ENCODE results near the gene ZSCAN25. TPM values are rescaled to one million over a fixed set of nuclear protein-coding genes. Genes with fewer than 3 reads are reported as not detected.

ZSCAN25 gene
- total RNA-seq, 1 experiment from 2014 or later: 5.3 TPM

DNA sequence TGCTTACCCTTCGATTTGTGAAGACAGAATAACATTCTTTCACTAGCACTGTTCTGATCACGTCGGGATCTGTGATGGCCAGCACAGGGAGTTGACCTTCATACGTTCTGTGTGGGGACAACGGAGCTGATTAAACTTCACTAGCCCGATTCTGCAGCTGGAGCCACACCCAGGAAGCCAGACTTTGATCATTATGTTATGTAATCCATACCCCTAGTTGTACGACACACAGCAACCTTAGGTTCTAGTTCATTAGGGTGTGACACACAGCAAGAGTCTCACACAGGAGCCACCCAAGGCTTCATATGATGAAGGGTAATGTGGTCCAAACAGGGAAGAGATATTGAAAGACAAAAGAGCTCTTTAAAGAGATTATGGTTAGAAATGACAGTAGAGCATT lies 55.8 kb downstream of the ZSCAN25 start:
- in situ Hi-C loops (cut with HindIII; ENCODE audit: low pct_unique_long_range_greater_than_20kb, low sequenced_read_pairs): no loop called here
- no peak for DNase-seq (ENCODE audit: low read depth)

DNA sequence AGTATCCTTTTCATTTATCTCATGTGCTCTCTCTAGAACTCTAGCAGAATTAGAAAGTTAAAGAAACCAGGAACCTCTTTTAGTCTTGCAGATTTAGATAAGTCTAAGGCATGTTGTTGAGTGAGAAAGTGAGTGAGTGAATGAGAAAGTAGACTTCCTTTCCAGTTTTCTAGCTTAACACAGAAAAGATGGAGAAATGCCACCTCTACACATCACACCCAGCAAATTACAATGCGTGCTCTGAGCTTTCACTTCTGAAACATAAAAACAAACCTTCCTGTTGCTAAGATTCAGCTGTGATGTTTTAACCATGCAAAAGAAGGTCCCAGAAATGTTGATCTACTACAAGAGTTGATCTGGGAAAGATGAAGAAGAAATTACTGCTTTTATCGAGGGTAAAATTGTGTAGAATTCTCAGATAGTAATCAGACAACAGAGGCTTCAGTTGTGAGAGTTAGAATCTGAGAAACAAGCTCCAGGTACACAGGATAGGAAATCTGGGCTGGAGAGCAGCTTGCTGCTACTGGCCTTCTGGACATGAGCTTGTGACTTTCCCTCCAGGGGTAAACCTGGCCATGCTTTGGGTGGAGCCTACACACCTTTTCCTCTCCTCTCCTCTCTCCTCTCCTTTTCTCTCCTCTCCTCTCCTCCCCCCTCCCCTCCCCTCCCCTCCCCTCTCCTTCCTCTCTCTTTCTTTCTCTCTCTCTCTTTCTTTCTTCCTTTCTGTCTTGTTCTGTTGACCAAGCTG lies 58.4 kb downstream of the ZSCAN25 start:
- in situ Hi-C loops (cut with HindIII; ENCODE audit: low pct_unique_long_range_greater_than_20kb, low sequenced_read_pairs): no loop called here
- no peak for DNase-seq (ENCODE audit: low read depth)

DNA sequence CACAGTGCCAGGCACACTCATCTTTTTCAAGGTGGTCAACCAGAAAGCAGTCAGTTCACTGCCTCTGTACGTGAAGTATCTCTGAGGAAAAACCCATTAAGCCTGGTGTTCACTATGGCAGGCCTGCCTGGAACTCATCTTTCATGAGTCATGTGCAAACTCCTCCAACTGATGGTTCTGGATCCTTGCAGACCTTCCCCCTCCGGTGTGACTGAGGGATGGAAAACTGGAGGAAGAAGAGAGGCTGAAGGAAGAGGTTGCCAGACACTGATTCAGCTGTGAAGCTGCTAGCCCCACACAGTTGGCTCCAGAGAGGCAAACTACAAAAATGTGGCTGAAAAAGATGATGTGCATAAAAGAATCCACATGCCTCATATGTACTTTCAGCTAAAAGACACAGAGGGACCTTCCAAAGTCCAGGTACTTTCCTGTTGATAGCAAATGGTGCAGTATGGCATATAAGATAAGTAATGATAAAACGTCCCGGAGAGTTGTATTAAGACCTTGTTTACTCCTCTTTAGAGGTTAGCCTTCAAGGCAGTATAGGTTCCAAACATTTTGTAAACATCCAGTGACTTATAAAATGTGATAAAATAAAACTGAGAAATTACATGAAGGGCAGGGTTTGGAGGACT lies 60.4 kb downstream of the ZSCAN25 start:
- DNase-seq (ENCODE audit: low read depth): no peak
- in situ Hi-C loops (cut with HindIII; ENCODE audit: low pct_unique_long_range_greater_than_20kb, low sequenced_read_pairs): no loop called here

DNA sequence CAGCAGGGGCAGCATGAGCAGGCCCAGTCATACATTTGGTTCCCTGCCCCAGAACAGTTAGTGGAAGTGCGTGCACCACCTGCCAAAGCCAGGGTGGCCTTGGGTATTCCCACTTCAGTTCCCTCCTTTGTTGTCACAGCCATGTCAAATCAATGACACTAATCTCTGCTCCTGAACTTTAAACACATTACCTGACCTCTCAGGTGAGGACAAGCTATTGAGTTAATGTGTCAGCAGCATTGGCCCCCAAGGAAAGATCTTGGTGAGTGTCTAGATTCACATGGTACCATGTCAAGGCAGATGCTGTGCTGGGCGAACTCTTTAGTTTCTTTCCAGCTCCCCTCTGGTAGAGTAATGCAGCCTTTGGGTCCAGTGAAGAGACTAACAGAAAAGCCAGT lies 60.9 kb downstream of the ZSCAN25 start:
- no peak for DNase-seq (ENCODE audit: low read depth)
- in situ Hi-C loops (cut with HindIII; ENCODE audit: low pct_unique_long_range_greater_than_20kb, low sequenced_read_pairs): no loop called here

DNA sequence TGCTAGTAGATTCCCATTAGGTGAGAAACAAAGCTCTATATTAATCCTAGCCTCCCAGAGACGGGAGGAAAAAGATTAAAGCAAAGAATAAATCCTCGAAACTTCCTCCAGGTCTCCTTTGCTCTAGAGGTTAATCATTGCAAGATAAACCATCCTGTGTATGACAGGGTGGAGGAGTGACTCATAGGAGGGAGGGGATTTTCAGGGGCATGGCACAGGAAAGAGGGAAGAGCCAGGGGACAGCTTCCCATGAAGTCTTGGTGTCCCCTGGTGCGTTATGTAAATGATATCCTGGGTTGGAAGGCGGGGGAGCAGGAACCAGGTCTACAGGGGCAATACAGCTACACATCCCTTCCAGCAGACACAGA lies 62.3 kb downstream of the ZSCAN25 start:
- in situ Hi-C loops (cut with HindIII; ENCODE audit: low pct_unique_long_range_greater_than_20kb, low sequenced_read_pairs): no loop called here
- peak; percentile 94 for DNase-seq (ENCODE audit: low read depth)

DNA sequence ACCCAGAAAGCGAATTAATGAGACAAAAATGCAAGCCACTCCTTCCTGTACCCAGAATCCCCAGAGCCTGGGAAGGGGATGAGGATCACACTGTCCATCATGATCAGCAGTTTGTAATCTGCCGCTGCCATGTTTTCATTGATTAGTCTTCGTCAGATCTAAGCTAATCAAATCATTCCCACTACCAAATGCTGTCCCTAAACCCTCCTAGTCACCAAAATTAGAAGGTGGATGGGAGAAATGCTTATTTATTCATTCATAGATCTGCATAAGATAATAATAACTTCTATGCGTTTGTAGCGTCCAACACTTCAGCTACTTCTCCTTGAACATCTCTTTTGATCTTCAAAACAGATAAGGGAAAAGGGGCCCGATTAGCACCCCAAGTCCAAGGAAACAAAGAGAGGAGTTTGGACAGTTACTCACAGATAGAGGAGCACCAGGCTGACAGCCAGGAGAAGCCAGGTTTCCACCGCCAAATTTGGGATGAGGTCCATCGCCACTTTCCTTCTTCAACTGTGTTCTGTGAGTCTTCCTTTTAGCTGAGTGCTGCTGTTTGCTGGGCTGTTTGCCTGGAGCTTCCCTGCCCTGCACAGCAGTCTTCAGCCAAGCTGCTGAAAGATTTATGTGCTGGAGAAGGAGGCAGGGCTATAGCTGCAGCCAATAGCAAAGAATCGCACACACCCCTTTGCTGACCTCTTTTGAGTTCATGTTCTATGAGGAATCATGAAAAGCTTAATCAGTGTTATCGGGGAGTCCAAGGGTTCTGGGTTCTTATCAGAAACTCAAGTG lies 62.9 kb downstream of the ZSCAN25 start, which contains the start of gene CYP3A5:
TSS of gene CYP3A5 (minus strand) at position 597 of the 792 bp plus-strand sequence. CDS start at position 497, 100 bp downstream.
- in situ Hi-C loops (cut with HindIII; ENCODE audit: low pct_unique_long_range_greater_than_20kb, low sequenced_read_pairs): no loop called here
- peak; percentile 81 for DNase-seq (ENCODE audit: low read depth)

Other genes with a start within 250 kb of the ZSCAN25 start
- 491 and 523 TPM in 2 replicates for gene ARPC1B, start 242.2 kb upstream of the ZSCAN25 start, total RNA-seq (2014; rRNA removed; shearing (Covaris generic); ENCODE audit: low replicate concordance)
- 144 and 213 TPM in 2 replicates for gene PDAP1, start 208.3 kb upstream of the ZSCAN25 start, total RNA-seq (2014; rRNA removed; shearing (Covaris generic); ENCODE audit: low replicate concordance)
- gene BUD31, start 208.0 kb upstream of the ZSCAN25 start, total RNA-seq (2014; rRNA removed; shearing (Covaris generic); ENCODE audit: low replicate concordance): 73.2 and 100 TPM in 2 replicates
- gene PTCD1, start 178.1 kb upstream of the ZSCAN25 start, total RNA-seq (2014; rRNA removed; shearing (Covaris generic); ENCODE audit: low replicate concordance): 7.3 and 14.2 TPM in 2 replicates
- gene CPSF4, start 178.0 kb upstream of the ZSCAN25 start, total RNA-seq (2014; rRNA removed; shearing (Covaris generic); ENCODE audit: low replicate concordance): 31.4 and 31.7 TPM in 2 replicates
- 1,239 and 1,635 TPM in 2 replicates for gene ATP5MF, start 150.8 kb upstream of the ZSCAN25 start, total RNA-seq (2014; rRNA removed; shearing (Covaris generic); ENCODE audit: low replicate concordance)
- gene ZNF789, start 144.1 kb upstream of the ZSCAN25 start, total RNA-seq (2014; rRNA removed; shearing (Covaris generic); ENCODE audit: low replicate concordance): 8.7 and 12.2 TPM in 2 replicates
- gene ZNF394, start 116.7 kb upstream of the ZSCAN25 start, total RNA-seq (2014; rRNA removed; shearing (Covaris generic); ENCODE audit: low replicate concordance): 11.9 and 17.8 TPM in 2 replicates
- 5.3 and 6.7 TPM in 2 replicates for gene ZKSCAN5, start 112.3 kb upstream of the ZSCAN25 start, total RNA-seq (2014; rRNA removed; shearing (Covaris generic); ENCODE audit: low replicate concordance)
- gene FAM200A, start 64.8 kb upstream of the ZSCAN25 start, total RNA-seq (2014; rRNA removed; shearing (Covaris generic); ENCODE audit: low replicate concordance): 1.8 and 4.1 TPM in 2 replicates
- 10.7 and 20.9 TPM in 2 replicates for gene ZNF655, start 58.3 kb upstream of the ZSCAN25 start, total RNA-seq (2014; rRNA removed; shearing (Covaris generic); ENCODE audit: low replicate concordance)
- not detected in 2 replicates for gene TMEM225B, start 18.7 kb upstream of the ZSCAN25 start, total RNA-seq (2014; rRNA removed; shearing (Covaris generic); ENCODE audit: low replicate concordance)
- 0.49 and 6.0 TPM in 2 replicates for gene CYP3A5, start 63.0 kb downstream of the ZSCAN25 start, total RNA-seq (2014; rRNA removed; shearing (Covaris generic); ENCODE audit: low replicate concordance)
- gene CYP3A7, start 118.2 kb downstream of the ZSCAN25 start, total RNA-seq (2014; rRNA removed; shearing (Covaris generic); ENCODE audit: low replicate concordance): not detected in 2 replicates
- not detected in 2 replicates for gene CYP3A4, start 167.2 kb downstream of the ZSCAN25 start, total RNA-seq (2014; rRNA removed; shearing (Covaris generic); ENCODE audit: low replicate concordance)
- not detected in 2 replicates for gene CYP3A43, start 211.1 kb downstream of the ZSCAN25 start, total RNA-seq (2014; rRNA removed; shearing (Covaris generic); ENCODE audit: low replicate concordance)